Measurements from ENCODE around the gene NPVF.

The NPVF gene, protein sequence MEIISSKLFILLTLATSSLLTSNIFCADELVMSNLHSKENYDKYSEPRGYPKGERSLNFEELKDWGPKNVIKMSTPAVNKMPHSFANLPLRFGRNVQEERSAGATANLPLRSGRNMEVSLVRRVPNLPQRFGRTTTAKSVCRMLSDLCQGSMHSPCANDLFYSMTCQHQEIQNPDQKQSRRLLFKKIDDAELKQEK

DNA sequence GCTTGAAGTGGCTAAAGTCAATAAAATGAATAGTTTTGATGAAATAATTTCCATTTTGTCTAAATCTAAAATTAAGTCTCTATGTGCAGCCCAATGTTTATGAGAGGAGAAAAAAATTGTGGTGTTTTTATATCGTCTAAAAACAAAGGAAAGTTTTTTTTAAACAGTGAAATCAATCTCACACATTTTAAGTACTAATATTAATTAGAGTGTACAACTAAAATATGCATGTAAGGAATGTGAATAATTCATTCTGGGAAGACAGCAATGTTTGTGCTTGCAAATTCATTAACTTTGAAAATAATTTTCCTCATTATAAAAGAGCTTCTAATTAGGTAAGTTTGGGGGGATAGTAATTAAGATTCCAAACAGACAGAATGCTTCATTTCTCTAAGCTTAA, at the start of gene NPVF:
NPVF (minus strand) TSS at position 101 of the 400 bp plus-strand sequence; CDS start at position 54, 47 bp downstream.
- DNase-seq = no peak

DNA sequence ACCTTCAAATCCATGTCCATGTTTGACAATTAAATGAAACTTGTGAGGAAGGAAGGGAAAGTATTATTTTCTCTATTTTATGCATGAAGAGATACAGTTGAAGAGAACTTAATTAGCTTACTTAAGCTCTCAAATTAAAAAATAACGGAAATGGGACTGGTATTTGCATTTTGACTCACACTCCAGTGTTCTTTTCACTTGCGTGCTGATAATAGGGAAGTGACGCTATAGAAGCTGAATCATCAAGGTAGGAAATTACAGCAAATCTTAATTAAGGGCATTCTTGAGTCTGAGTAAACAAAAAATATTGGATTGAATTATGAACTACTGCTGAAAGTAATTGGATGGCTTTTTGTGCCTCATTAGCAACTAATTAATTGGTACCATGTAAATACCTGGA, 44.0 kb upstream of the NPVF start:
- DNase-seq = no peak

DNA sequence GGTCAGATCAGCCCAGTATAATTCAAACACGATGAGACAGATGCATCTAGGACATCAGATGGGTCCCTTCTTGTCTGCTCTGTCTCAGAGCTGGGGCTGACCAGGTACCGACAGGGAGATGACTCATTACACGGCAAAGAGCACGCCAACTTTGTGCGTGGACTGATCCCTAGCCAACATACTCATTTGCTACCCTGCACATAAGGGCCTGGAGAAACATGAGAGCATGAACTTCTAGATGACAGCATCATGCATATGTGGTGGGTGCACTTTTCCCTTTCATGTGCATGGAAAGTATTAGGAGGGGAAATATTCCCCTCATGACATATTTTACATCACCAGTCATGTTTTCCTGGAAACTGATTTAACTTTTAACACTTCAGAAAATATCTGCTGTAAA, 35.1 kb upstream of the NPVF start:
- no peak for DNase-seq

DNA sequence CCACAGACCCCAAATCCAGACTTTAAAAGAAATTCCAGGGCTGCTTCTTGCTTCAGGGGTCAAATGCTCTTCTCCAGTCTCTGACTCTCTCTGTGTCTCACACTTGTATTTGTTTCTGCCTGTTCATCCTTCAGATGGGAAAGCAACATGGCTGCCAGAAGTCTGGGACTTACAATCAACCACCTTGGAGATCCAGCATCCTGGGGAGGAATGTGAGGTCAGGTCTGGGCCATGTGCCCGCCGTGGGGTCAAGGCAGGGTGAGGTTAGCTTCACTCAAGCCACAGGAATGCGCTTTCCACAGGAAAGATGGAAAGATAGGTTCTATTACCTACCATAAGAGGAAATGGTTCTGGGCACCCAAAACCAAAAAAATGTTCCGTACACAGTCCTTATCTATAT, 34.3 kb upstream of the NPVF start:
- no peak for DNase-seq

DNA sequence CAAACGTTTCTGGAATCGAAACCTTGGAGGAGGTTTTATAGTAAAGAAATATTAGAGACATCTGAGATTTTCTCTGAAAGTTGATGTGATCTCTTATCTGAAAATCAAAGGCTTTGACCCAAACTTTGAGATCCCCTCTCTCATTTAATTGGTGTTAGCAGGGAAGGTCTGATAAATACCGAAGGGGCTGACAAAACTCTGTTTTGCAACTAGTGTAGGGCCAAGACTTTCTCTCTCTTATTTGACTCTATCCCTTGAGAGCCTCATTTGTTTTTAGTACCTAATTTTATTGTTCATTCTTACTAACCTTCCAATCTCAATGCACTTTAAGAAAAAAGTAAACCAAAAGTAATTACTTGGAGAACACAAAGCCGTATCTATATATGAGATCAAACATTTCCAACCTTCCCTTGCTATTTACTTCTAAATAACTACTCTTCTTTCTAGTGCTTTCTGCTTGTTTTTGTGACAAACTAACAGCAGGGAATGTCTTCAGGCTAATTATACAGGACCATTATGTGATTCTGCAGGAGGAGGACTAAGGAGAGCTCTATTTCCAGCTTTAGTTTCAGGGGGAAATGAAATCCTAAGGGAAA, 33.4 kb upstream of the NPVF start:
- DNase-seq = no peak

DNA sequence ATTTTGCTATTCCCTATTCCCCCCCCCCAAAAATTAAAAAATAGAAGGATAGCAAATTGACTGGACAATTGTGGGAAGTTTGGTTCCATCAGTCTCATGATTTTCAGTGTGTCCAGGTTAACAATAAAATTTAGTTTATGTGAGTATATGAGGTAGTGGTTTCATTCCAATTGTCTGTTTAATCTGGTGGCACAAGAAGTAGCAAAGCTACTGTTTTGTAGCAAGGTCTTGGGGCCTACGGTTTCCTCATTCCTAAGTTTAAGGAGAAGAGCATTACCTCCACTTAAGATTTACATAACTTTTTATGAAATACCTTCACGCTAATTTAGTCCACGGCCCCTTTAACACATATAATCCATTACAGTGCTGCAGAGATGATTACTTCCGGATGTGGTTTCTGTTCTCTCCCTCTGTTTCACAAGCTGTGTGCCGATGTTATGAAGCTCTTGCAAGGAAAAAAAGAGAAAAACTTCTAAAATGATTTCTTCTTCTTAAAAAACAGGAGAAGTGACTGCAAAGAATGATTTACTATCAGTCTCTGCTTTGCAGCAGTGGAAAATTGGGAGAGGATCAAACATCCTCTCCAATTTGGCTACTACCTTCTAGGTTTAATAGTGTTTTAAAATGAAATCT, 32.7 kb upstream of the NPVF start:
- no peak for DNase-seq

DNA sequence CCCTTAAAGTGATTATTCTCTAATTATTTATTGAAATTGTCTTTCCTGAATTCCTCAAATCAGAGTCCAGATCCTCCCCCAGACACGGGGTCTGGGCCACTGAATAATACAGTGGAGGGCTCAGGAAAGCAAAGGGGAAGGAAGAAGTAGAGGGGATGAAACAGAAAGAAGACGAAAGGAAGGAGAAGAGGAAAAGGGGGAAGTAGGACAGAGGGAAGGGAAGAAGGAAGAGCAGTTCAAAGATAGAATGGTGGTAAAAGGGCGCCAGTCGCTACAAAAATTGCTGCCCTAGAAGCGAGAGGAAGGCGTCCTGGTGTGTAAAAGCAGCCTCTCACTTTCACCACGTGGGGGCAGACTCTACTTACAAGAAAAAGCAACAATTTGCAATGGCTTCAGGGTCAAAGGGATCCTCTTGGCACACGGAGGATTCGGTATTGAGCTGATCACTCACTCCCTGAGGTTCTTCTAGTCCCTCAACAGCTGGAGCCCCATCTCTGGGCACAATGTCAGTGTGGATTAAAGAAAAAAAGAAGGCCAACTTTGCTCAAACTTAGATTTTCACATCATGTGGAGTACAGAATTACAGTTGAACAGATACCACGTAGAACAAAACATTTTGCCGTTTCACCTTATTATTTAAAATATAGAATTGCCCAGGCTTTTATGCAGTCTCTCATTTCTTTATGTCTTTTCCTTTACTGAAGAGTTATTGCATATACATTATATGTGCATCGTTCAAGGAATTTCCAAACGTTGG, 31.4 kb upstream of the NPVF start:
- DNase-seq = peak; percentile 84

DNA sequence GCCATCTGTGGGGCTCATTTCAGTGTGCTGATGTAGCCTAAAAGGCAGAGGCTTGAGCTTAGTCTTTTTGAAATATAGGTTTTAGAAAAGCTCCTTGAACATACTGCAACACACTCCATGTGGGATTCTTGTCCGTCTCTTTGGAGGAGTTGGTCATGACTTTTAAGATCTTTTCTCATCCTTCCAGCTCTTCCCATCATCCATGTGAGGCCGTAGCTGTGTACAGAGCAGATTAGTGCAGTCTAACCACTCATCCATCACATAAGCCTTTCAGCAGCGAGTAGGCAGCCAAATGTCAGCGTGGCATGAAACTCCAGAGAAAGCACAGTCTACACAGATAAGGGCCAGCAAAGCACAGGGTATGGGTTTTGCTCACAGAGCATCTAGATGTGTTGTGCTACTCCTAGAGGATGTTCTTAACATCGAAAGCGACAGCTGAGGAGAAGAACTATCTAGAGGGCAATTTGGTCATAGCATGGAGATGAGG, 28.1 kb upstream of the NPVF start:
- DNase-seq = no peak

DNA sequence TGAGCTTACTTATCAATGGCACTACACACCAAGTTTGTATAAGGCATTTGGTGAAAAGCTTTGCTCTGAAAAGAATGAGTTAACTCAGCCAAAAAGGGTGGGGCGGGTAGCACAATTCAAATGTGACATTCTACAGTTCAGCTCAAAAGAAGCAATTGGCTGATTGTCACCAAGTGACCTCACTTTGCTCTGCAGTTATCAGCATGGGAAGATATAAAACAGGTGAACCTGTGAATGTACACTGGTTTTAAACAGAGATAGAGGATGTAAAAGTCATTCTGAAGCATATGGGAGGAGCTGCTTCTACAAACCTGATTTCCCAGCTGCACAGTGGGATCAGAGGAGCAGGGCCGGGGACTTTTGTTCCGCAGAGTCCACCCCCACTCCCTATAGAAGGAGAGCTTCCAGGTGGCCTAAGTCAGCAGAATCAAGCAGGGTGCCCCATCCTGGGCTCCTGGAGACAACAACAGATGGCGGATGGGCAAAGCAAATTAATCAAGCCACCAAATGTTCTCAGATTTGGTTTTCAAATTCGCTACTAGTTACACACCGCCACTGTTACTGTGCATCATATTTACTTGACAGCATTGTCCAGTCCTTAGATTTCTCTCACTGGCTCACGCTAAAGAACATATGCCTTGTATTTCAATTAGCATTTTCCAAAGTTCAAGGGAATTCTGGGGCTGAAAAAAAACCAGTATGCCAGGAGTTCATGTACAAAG, 27.5 kb upstream of the NPVF start:
- DNase-seq = no peak

DNA sequence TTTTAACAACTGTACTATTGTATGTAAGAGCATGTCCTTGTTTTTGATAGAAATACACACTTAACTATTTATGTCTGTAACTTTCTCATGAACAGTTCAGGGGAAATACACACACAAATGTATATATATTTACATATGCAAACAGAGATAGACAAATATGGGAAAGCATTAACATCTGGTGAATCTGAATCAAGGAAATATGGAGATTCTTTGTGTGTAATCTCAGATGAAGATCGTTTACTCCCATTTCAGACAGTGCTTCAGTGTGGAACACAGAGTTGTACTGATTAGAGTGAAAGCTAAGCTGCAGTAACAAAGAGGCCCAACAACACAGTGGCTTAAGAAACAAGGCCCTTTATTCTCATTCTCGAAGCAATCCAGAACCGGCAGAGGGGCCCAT, 26.3 kb upstream of the NPVF start:
- no peak for DNase-seq

DNA sequence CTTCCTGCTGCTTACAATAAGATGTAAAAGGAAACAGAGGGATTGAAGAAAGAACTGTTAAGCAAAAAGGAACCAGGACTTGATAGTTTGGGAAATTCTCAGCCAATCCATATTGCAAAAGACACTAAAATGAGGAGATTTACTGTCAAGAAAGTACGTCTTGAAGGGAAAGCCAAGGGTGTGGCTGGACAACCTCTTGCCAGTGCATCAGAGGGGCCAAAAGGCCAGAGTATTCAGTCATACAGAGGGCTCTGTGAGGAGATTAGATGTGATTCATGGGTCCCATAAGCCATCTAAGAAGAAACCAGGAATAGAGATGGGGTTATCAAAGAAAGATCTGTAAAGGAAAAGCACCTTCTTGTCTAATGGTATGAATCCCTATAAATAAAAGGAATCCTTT, 25.4 kb upstream of the NPVF start:
- no peak for DNase-seq

DNA sequence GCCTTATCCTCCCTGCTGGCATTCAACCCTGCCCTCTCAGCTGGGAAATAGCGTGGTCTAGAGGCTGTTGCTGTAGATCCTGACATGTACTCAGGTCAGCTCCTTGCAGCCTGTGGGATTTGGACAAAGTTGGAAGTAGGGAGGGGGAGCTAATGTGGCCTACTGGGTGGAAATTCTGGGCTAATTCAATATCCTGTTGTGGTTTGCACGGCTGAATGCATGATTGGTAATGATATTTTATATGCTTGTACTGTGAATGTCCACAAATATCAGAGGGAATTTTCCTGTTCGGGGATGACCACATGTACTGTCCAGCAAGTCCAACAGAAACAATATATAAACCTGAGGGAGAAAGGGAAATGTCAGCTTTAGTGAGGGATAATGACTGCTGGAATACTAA, 22.1 kb upstream of the NPVF start:
- no peak for DNase-seq

DNA sequence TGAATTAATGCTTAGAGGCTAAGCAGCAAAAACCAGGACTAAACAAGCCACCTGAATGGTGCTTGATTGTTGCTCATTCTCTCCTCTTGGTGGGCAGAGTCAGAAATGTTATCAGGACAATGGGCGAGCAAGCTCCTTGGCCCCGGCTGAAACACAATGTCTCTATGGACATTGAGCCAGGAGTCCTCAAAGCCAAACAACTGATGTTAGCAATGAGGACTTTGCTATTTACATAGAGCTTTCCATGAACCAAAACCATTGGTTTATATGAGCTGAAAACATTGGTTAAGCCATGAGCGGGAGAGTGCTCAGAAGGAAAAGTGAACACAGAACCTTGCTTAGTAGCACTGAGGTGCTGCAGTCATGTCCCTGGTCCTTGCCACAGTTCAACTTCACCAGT, 21.5 kb upstream of the NPVF start:
- DNase-seq = no peak

DNA sequence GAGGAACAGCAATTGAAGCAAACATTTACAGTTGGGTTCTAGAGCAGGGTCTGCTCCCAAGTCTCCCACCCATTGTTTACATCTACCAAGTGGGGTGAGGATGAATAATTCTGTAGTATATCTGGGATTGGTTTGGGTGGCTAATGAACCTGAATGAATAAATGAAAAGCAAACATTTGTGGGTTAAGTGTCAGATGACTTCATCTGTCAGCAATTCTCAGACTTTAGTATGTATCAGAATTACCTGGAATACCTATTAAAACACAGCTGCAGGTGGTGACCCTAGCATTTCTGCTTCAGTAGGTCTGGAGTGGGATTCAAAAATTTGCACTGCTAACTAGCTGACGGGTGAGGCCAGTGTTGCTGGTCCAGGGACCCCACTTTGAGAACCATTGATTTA, 18.0 kb upstream of the NPVF start:
- DNase-seq = no peak

DNA sequence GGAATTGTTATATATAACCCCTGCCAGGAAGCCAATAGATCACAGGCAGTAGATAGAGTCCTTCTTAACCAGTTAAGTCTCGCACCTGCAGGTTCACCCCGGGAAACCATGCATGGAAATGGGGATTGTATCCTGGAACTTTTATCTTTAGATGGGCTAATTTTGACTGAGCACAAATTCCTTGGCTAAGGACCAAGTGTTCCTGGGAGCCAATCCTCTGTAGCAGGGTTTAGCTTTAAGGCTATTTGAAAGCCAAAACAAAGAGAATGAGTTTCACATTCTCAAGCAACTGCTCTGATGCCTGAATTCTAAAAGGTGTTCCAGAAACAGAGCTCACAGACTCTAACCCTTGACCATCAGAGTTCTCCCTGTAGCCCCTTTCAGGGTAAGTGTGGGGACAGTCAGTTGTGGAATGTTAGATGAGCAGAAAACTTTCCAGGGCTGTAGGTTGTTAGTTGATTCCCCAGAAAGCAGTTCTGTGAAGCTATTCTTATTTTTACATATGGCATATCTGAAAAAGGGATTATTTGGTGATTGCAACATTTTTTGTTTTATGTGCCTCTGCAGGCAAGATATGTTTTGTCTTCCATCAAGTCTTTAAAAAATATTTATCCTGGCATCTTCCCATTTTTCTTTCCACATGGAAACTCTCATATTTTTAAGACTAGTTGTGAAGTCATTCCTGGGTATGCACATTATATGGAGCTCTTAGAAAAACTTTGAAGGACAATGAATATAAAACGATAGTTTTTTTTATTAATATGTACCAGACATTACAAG, 16.2 kb upstream of the NPVF start:
- DNase-seq = no peak

DNA sequence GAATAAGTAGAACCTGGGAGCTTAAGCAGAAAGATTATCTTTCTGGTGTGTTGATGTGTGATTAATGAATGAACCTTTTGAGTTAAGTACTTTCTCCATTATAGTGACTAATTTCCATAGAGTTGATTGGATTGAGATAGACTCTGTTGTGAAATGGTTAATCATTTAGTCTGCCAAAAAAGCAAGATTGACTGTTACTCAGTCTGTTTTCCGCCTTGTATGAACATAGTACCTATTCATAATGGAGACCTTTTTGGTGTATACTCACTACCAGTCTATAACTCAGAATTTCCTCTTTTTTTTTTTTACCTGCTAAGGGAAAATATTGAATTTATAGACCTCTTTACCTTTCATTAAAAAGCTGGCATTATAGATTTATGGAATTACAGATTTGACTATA, 14.4 kb upstream of the NPVF start:
- no peak for DNase-seq

DNA sequence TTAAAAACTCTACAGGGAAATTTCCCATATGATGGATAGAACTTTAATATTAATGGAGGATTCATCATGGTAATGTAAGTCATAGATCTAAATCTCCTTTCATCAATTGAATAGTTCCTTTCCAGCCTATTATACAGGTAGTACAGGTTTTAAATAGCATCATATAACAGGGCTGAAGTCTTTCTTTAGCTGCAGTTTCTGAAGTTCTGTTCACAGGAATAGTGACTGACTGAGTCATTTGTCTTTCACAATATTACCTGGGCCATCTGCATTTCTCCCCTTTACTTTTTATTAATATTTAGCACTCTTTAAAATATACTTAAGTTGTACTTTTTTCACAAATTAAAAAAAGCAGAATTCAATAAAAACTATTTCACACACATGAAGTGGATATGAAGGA, 12.6 kb upstream of the NPVF start:
- DNase-seq = no peak

DNA sequence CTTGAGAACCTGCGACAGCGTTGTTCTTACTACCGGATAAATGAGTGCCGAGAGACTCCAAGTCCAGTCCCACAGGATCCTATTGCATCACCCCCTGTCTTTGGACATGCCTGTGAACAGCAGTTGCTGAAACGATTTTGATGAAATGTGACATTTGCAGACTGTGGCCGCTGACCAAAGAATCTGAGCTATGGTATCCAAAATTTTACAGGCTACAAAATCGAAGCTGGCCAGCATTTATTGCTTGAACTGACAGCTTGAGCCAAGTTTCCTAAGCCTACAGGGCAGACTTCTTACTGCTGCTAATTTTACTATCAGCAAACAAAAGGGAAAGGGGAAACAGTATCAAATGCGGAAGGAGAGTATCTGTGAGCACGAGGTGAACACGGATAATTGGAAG, 12.1 kb upstream of the NPVF start:
- no peak for DNase-seq

DNA sequence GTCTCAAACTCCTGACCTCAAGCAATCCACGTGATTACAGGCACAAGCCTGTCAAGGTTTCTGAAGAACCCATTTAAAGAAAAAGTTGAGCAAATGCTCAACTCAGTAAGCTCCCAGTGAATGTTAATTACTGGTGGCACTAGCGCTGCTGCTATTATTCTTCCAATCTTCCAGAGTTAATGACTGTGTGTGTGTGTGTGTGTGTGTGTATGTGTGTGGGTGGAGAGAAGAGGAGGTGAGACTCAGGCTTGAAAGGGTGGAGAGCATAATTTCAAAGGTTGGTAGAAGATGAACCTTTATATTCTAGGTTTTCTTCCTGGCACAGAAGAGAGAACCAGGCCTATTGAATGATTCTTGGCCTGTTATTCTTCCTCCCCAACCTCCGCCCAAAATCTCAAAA, 11.6 kb upstream of the NPVF start:
- DNase-seq = no peak

DNA sequence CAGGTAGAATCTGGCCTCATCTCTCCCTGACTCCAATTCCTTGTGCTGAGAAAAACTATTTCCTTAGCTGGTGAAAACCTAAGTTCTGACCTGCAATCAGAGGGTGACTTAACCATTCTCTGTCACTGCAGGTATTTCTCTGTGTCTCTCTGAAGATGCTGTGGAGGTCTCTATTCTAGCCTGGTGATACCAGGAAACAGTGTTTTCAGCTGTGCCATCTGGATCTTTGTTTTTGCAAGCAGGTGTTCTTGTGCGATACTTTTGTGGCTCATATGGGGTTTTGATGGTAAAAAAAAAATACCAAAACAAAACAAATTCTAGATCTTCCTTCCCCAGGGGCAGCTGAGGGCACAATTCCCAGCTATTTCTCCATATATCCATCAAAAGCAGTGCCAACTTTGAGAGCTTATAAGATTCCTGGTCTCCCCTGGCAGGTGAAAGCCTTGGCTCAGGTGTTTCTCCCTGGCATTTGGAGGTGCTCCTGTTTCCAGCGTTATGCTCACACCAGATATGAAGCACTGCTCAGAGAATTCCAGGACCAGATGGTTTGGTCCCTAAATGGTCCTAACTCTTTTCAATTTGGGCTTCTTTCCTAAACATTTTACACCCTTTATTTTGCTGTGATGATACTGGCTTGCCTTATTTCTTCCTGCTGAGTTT, 9.9 kb upstream of the NPVF start:
- DNase-seq = no peak

DNA sequence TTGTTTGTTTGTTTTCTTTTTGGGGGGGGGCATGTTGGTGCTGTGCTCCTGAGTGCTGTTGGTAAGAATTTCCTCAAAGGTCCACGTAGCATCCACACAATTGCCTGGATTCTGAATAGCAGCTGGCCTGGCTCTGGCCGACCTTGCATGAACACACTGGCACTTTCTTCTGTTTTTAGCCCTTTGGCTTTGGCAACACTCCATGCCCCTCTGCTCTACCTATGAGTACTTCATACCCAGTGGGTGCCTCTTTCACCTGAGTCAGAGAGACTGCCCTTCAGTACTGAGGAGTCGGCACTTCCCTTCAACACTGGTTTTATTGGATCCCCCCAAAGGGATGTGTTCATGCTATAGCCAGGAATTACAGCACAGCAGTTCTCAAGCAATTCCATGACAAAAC, 7.2 kb upstream of the NPVF start:
- DNase-seq = no peak

DNA sequence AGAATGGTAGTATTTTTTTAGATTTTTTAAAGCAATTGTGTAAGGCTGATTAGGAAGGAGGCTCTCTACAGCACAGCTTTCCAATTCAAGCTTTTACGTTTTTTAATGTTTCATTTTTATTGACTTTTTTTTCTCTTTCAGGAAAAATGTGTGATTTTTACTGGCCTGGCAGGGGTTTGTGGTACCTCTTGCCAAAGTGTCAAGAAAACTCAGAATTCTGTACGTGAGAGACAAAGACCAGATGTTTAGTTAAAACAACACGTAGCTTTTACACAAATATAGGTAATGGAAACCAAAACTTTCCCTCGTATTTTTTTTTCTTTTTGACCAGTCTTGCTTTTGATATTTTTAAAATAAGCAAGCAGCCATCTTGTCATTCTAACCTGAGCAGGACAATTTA, 6.0 kb upstream of the NPVF start:
- DNase-seq = no peak
